Measurements from ENCODE around the gene ARMC8.
A peak's percentile ranks its signal among the peaks of the same experiment; 100 is the strongest.

ARMC8 gene

DNA sequence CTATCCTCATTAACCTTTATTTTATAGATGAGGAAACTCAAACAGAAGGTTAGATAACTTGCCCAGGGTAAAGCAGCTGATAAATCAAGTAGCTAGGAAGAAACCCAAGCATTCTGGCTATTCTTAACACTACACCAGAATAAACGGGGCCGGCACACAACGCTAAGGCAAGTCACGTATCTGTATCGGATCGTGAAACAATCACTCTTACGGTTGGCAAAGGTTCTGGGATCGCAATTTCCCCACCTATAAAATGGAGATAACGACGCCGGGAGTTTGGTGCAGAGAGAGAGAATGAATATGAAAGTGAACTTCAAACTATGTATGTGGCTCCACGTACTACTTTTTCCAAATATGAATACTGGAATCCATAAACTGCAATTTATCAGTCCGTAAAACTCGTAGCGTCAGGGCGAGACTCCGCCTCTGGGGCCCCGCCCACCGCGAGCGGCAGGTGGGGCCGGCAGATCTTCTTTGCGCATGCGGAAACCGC lies 252 bp upstream of the ARMC8 start:
- TF ChIP-seq, protein P1, sequence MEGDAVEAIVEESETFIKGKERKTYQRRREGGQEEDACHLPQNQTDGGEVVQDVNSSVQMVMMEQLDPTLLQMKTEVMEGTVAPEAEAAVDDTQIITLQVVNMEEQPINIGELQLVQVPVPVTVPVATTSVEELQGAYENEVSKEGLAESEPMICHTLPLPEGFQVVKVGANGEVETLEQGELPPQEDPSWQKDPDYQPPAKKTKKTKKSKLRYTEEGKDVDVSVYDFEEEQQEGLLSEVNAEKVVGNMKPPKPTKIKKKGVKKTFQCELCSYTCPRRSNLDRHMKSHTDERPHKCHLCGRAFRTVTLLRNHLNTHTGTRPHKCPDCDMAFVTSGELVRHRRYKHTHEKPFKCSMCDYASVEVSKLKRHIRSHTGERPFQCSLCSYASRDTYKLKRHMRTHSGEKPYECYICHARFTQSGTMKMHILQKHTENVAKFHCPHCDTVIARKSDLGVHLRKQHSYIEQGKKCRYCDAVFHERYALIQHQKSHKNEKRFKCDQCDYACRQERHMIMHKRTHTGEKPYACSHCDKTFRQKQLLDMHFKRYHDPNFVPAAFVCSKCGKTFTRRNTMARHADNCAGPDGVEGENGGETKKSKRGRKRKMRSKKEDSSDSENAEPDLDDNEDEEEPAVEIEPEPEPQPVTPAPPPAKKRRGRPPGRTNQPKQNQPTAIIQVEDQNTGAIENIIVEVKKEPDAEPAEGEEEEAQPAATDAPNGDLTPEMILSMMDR (conservative IDR thresholded peaks at IDR 0.05), result no peak

DNA sequence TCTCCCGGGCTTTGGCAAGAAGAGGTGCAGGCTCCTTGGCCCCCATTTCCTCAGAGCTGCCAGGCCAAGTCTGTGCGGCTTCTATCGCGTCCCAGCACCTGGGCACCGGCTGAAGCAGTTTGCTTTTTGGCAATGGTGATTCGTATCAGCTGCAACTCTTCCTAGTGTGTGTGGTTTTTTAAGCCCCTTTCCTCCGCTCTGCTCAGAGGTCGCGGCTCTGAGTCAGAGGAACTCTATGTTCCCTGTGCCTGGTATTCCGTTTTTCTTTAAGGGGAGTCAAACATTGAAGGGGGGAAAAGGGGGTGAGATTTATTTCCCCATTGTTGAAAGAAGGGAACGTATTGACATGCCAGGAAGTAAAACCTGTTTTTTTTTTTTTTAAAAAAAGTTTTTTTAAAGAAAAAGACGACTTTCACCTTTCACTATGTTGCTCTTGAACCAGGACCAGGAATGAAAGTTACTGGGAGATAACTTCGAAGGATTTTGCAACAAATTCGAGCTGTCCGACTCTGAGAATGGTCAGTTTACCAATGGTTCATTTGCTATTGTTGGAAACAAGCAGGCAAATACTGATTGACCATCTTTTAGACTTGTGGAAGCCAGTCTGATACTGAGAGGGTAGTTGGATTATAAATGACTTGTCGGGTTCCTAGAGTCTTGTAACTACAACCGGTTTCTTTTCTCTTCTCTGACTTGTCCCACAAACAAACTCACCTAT lies 1.1 kb downstream of the ARMC8 start:
- H3K27ac ChIP-seq, result peak overlapping the region; percentile 96
- TF ChIP-seq, protein P1 (conservative IDR thresholded peaks at IDR 0.05), result no peak

More for the DNA sequence above, 252 bp upstream of the ARMC8 start:
- H3K27ac ChIP-seq, result peak overlapping the region; percentile 96

DNA sequence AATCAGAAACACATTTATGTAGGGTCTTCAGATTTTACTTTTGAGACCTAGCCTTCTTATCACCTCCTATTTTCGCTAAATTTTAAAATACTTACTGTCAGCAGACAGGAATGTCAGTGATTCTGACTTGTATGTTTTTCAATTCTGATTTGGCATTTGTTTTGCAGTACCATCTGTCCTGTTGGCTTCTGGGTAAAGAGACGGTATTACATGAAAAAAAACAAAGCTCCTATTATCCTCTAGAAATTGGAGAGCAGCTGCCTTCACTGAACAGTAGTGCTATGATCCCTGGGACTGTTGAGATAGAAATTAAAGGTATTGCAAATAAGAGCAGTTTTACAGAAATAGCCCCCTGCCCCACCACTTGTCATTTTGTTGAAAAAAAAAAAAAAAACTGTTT lies 8.4 kb downstream of the ARMC8 start:
- H3K27ac ChIP-seq, result no peak overlapping the region
- TF ChIP-seq, protein P1 (conservative IDR thresholded peaks at IDR 0.05), result no peak

DNA sequence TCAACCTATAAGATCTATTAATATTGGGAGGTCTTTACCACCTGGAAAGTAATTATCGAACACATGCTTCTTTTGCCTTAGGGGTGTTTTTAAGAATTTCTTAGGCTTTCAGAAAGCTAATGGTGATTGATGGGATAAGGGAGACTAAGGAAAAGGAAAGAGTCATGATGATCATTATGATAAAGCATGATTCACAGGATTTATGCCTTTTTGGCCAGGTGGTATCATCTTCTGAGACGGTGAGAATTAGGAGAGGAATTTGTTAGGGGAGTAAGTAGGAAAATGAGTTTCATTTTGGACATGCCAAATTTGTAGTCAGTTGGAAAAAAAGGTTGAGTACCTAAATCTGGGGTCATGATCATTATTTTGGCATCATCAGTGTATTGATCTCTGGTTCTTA lies 8.9 kb downstream of the ARMC8 start:
- TF ChIP-seq, protein P1 (conservative IDR thresholded peaks at IDR 0.05), result no peak
- no peak overlapping the region for H3K27ac ChIP-seq

DNA sequence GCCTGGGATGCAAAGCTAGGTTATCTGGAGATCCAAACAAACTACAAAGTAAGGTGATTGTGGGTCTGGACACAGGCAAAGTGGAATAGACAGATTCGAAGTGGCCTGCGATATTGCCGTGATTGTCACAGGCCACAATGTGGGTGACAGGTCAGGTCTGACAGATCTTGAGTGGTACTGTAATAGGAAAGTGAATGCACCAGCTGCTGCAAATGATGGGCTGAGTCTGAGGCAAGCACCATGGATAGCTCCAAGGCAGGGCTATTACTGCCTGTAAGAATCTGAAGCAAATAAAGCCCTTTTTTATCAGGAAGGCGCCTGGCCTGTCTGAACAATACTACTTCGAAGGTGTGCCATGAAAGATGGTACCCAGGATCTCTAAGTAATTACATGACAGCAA lies 10.0 kb downstream of the ARMC8 start:
- TF ChIP-seq, protein P1 (conservative IDR thresholded peaks at IDR 0.05), result no peak
- H3K27ac ChIP-seq, result peak overlapping the region; percentile 19; the same call in 1 of the 2 replicates

DNA sequence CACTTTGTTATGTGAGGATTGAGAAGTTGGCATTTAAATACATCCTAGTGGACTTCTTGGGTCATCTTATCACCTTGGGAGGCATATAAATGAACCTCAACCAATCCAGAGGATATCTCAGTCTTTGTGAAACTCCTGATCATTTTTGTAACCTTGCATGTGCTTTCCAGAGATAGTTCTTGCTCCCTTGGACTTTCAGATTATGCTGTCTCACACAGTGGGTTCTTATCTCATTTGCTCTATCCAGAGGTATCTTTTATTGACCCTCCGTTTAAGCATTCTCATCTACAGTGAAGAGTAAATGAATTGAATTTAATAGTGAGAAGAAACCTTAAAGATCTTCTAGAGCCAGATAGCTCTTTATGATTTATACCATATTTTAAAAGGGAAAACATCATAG lies 10.4 kb downstream of the ARMC8 start:
- TF ChIP-seq, protein P1 (conservative IDR thresholded peaks at IDR 0.05), result no peak
- H3K27ac ChIP-seq, result peak overlapping the region; percentile 19; the same call in 1 of the 2 replicates

DNA sequence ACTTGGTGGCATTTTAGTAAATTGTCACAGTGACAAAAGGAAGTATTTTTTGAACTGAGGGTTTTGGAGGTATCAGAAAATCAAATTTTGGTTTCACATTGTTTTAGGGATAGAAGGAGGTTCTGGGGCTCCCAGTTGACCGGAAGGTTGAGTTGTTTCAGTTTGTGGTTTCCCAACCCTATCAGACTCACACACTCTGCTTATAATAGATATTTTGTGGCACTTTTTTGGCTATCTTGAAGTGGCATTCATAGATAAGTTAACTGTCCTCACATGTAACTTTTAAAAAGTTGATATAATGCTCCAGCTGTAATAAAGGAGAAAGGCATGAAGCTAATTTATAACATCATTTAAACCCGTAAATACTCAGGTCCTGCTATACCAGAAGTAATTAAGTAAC lies 12.8 kb downstream of the ARMC8 start:
- TF ChIP-seq, protein P1 (conservative IDR thresholded peaks at IDR 0.05), result no peak
- H3K27ac ChIP-seq, result no peak overlapping the region

All from VCaP (cell line).